SK-N-MC (cell line): ENCODE measurements around the gene DPH1.

Experiments used
- DNase-seq: peaks from one replicate; pipeline ENCODE4 v3.0.0-alpha.2; 2011; ENCODE audit warnings: low read depth, low spot score
- H3K27ac ChIP-seq: fragments of 200-600 bp; sonication (generic); 2 replicates; pipeline ENCODE4 v1.5.1; 2016; ENCODE audit warnings: mixed run types
- H3K36me3 ChIP-seq: fragments of 200-600 bp; sonication (generic); 2 replicates; pipeline ENCODE4 v1.6.1; 2017; ENCODE audit warnings: antibody characterized with exemption, low read length, mixed read lengths; ENCODE audit not compliant: insufficient read depth
- H3K4me3 ChIP-seq: fragments of 200-600 bp; sonication (generic); 2 replicates; pipeline ENCODE4 v1.5.1; 2016
- H3K9ac ChIP-seq: fragments of 200-600 bp; sonication (generic); 2 replicates; pipeline ENCODE4 v1.8.0; 2017; ENCODE audit warnings: mixed run types, mixed read lengths; ENCODE audit not compliant: insufficient read length
- H3K9me3 ChIP-seq: fragments of 200-600 bp; sonication (generic); 2 replicates; pipeline ENCODE4 v1.6.1; 2017; ENCODE audit warnings: low read depth, mild to moderate bottlenecking, antibody characterized with exemption, low read length, moderate library complexity, mixed read lengths
- EZH2 ChIP-seq: fragments of 200-600 bp; sonication (generic); IDR thresholded peaks from one replicate; pipeline ENCODE4 v1.6.1; 2017; ENCODE audit warnings: antibody characterized with exemption
- FOXP2 ChIP-seq: optimal IDR thresholded peaks from 2 replicates; pipeline ENCODE3; 2011; ENCODE audit warnings: mild to moderate bottlenecking, moderate library complexity; ENCODE audit not compliant: insufficient read depth; ENCODE audit errors: extremely low read length, control extremely low read depth
- POLR2AphosphoS5 ChIP-seq: IDR thresholded peaks from 2 replicates; pipeline ENCODE4 v1.6.1; 2012; ENCODE audit warnings: mild to moderate bottlenecking, low read depth, low read length, borderline replicate concordance

DPH1 gene

DNA sequence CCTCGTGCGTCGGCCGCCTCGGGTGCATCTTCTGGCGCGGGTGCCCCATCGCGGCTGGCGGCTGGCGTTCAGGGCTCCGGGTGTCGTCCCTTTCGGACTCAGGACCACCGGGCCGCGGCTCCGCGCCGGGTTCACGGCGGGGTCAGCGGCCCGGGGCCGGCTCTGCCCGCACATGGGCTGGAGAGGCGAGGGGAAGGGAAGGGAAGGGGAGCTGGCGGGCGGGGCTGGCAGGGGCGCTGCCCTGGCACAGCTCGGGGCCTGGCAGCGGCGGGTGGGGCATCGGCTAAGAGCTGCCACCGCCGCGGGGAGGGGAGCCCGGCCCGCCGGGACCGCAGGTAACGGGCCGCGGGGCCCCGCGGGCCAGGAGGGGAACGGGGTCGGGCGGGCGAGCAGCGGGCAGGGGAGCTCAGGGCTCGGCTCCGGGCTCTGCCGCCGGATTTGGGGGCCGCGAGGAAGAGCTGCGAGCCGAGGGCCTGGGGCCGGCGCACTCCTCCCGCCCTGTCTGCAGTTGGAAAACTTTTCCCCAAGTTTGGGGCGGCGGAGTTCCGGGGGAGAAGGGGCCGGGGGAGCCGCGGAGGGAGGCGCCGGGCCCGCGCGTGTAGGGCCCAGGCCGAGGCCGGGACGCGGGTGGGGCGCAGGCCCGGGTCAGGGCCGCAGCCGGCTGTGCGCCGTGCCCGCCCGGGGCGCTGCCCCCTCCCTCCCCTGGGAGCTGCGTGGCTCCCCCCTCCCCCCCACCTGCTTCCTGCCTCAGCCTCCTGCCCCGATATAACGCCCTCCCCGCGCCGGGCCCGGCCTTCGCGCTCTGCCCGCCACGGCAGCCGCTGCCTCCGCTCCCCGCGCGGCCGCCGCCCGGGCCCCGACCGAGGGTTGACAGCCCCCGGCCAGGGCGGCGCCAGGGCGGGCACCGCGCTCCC is 25.6 kb downstream of the DPH1 start:
- no peaks in the 10 kb centered on the region for H3K9me3 ChIP-seq
- DNase-seq = no peak
- H3K36me3 ChIP-seq = no peaks in the 10 kb centered on the region
- H3K4me3 ChIP-seq = peak overlapping the region; percentile 78
- H3K27ac ChIP-seq = no peak overlapping the region
- TF ChIP-seq FOXP2 (no peak), EZH2 (no peak), POLR2AphosphoS5 (no peak)
- no peak overlapping the region for H3K9ac ChIP-seq

- Histone ChIP-seq H3K27ac (no peak overlapping the region), H3K9me3 (no peaks in the 10 kb centered on the region), H3K9ac (no peak overlapping the region), H3K36me3 (no peaks in the 10 kb centered on the region), H3K4me3 (no peak overlapping the region)
- DNase-seq = no peak
- no peak for TF ChIP-seq POLR2AphosphoS5
- no peak for TF ChIP-seq EZH2
- TF ChIP-seq FOXP2 = no peak
Observed at GRCh38 chr17:2056206-2057174, 26.5 kb downstream of the DPH1 start.

GRCh38 chr17:2057175-2057759 is 27.3 kb downstream of the DPH1 start:
- H3K9ac ChIP-seq = no peak overlapping the region
- H3K9me3 ChIP-seq = no peaks in the 10 kb centered on the region
- H3K4me3 ChIP-seq = no peak overlapping the region
- no peak overlapping the region for H3K27ac ChIP-seq
- TF ChIP-seq EZH2 (no peak), POLR2AphosphoS5 (no peak), FOXP2 (no peak)
- no peak for DNase-seq
- no peaks in the 10 kb centered on the region for H3K36me3 ChIP-seq

- no peak for DNase-seq
- no peak overlapping the region for H3K4me3 ChIP-seq
- no peak overlapping the region for H3K27ac ChIP-seq
- TF ChIP-seq POLR2AphosphoS5 (no peak), FOXP2 (no peak), EZH2 (no peak)
- H3K9me3 ChIP-seq = no peaks in the 10 kb centered on the region
- H3K36me3 ChIP-seq = no peaks in the 10 kb centered on the region
- H3K9ac ChIP-seq = no peak overlapping the region
Observed at GRCh38 chr17:2057760-2058585, 28.0 kb downstream of the DPH1 start.

- H3K9ac ChIP-seq = no peak overlapping the region
- no peak for TF ChIP-seq EZH2
- no peaks in the 10 kb centered on the region; the same call in 1 of the 2 replicates for H3K36me3 ChIP-seq
- no peak for DNase-seq
- no peaks in the 10 kb centered on the region for H3K9me3 ChIP-seq
- H3K27ac ChIP-seq = no peak overlapping the region
- H3K4me3 ChIP-seq = no peak overlapping the region
Observed at GRCh38 chr17:2058586-2059546, 28.9 kb downstream of the DPH1 start.

GRCh38 chr17:2059547-2060384 is 29.8 kb downstream of the DPH1 start:
- Histone ChIP-seq H3K4me3 (no peak overlapping the region), H3K36me3 (no peaks in the 10 kb centered on the region; the same call in 1 of the 2 replicates), H3K9ac (no peak overlapping the region), H3K27ac (no peak overlapping the region), H3K9me3 (no peaks in the 10 kb centered on the region)
- DNase-seq = no peak
- TF ChIP-seq POLR2AphosphoS5 = no peak
- TF ChIP-seq EZH2 = no peak
- TF ChIP-seq FOXP2 = no peak

DNA sequence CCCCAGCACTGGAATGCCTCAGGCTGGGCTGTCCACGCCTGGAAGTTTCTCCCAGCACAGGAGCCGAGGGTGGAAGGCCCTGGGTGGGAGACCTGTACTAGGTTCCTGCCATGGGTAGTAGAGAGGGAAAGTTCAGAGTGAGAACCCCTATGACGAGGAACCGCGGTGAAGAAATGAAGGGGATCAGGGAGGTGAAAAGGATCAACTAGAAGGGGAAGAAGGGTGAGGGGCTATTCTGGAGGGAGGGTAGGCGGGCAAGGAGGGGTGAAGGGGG is 30.4 kb downstream of the DPH1 start:
- DNase-seq = no peak
- Histone ChIP-seq H3K9ac (no peak overlapping the region), H3K4me3 (no peak overlapping the region), H3K36me3 (no peaks in the 10 kb centered on the region; the same call in 1 of the 2 replicates), H3K27ac (no peak overlapping the region), H3K9me3 (no peaks in the 10 kb centered on the region)
- no peak for TF ChIP-seq FOXP2
